HCT116 (cell line): ENCODE results near the gene SEMA3F. TPM values are rescaled to one million over a fixed set of nuclear protein-coding genes. Genes with fewer than 3 reads are reported as not detected.

ENCODE experiments used
- ATAC-seq: fragments of 200-7000 bp; cut with Tn5 transposase; 2 replicates; pipeline ENCODE4 v1.9.1; 2020; ENCODE audit warnings: mild to moderate bottlenecking, moderate library complexity
- BruUV-seq: library from RNA; stranded (reverse); fragments of 400-500 nt; replicated peaks from 2 replicates; lab custom pipeline; 2021; lab: Mats Ljungman, UMichigan
- CTCF ChIA-PET: fragments of 300-600 bp; sonication (Branson Sonifier 250); formaldehyde crosslinking; loops from one replicate; lab custom pipeline; 2021; ENCODE audit warnings: antibody characterized with exemption; lab: Charles Lee
- POLR2A ChIA-PET: fragments of 300-600, 350-600 bp; sonication (Branson Sonifier 250); formaldehyde crosslinking; loops from one replicate; lab custom pipeline; 2021; ENCODE audit warnings: antibody characterized with exemption; lab: Charles Lee
- RAD21 ChIA-PET, 2 experiments: fragments of 300-600 bp; sonication (Branson Sonifier 250); formaldehyde crosslinking; loops; one replicate each; lab custom pipeline; 2023; ENCODE audit warnings: low total read pairs in 2 of 2; ENCODE audit not compliant: uncharacterized antibody in 2 of 2, unreplicated experiment in 2 of 2, low non-redundant PET in 1 of 2; lab: Charles Lee
- DNase-seq: peaks from one replicate; pipeline ENCODE4 v3.0.0-alpha.2; 2010; ENCODE audit warnings: low read depth, low spot score
- H2AFZ ChIP-seq: fragments of 200-600 bp; shearing (Covaris generic), sonication (generic); 2 replicates; pipeline ENCODE4 v1.6.1; 2017; ENCODE audit warnings: low read depth, mixed run types, mixed read lengths, antibody characterized with exemption, low read length; ENCODE audit not compliant: poor library complexity, severe bottlenecking
- H3K27ac ChIP-seq: 2 replicates; pipeline ENCODE4 v1.5.1; 2012; ENCODE audit warnings: low read depth, low read length
- H3K27me3 ChIP-seq: fragments of 200-600 bp; sonication (generic); 2 replicates; pipeline ENCODE4 v1.6.1; 2016; ENCODE audit warnings: mixed run types, low read length, mixed read lengths; ENCODE audit not compliant: insufficient read depth
- H3K36me3 ChIP-seq, 2 experiments: fragments of 200-500 bp in 1 of 2; fragments of 200-600 bp in 1 of 2; sonication (Bioruptor generic) in 1 of 2; sonication (generic) in 1 of 2; 2 replicates each; pipeline versions ENCODE4 v1.5.1 to v1.6.1; 2014 to 2016; ENCODE audit warnings: low read length in 2 of 2, inconsistent platforms in 1 of 2, mixed read lengths in 1 of 2, mixed run types in 1 of 2; ENCODE audit not compliant: insufficient read depth in 2 of 2, control insufficient read depth in 1 of 2
- H3K4me1 ChIP-seq, 2 experiments: fragments of 200-600 bp in 1 of 2; sonication (generic) in 1 of 2; 2 replicates each; pipeline versions ENCODE4 v1.5.1 to v1.6.1; 2012 to 2017; ENCODE audit warnings: low read length in 2 of 2, inconsistent platforms in 1 of 2, mild to moderate bottlenecking in 1 of 2, mixed read lengths in 1 of 2, mixed run types in 1 of 2, moderate library complexity in 1 of 2; ENCODE audit not compliant: insufficient read depth in 2 of 2, control insufficient read depth in 1 of 2
- H3K4me2 ChIP-seq: fragments of 200-600 bp; sonication (generic); 2 replicates; pipeline ENCODE4 v1.6.1; 2017; ENCODE audit warnings: mixed run types, low read length, mixed read lengths
- H3K4me3 ChIP-seq, 2 experiments: fragments of 200-600 bp in 1 of 2; sonication (generic) in 1 of 2; replicated peaks in 1 of 2; 2 replicates each; pipeline ENCODE4 v1.5.1; 2011 to 2016; ENCODE audit warnings: low read length in 2 of 2, control low read depth in 1 of 2, low read depth in 1 of 2, mild to moderate bottlenecking in 1 of 2, mixed read lengths in 1 of 2, mixed run types in 1 of 2
- H3K79me2 ChIP-seq: fragments of 200-600 bp; sonication (generic); 2 replicates; pipeline ENCODE4 v1.6.1; 2017; ENCODE audit warnings: mild to moderate bottlenecking, mixed run types, low read length, moderate library complexity, mixed read lengths; ENCODE audit not compliant: insufficient read depth
- H3K9ac ChIP-seq: fragments of 200-600 bp; sonication (generic); 2 replicates; pipeline ENCODE4 v1.6.1; 2016; ENCODE audit warnings: low read length, mixed read lengths
- H3K9me2 ChIP-seq: fragments of 200-600 bp; sonication (generic), shearing (Covaris generic); 2 replicates; pipeline ENCODE4 v1.6.1; 2017; ENCODE audit warnings: mixed run types, mild to moderate bottlenecking, moderate library complexity; ENCODE audit not compliant: insufficient read depth
- H3K9me3 ChIP-seq, 2 experiments: fragments of 200-500 bp in 1 of 2; fragments of 200-600 bp in 1 of 2; sonication (Bioruptor generic) in 1 of 2; sonication (generic) in 1 of 2; 2 replicates each; pipeline ENCODE4 v1.6.1; 2014 to 2017; ENCODE audit warnings: low read length in 2 of 2, mixed read lengths in 2 of 2, inconsistent platforms in 1 of 2, low read depth in 1 of 2, mild to moderate bottlenecking in 1 of 2, mixed run types in 1 of 2, moderate library complexity in 1 of 2; ENCODE audit not compliant: control insufficient read depth in 1 of 2, insufficient read depth in 1 of 2
- H4K20me1 ChIP-seq: fragments of 200-600 bp; sonication (generic), shearing (Covaris generic); 2 replicates; pipeline ENCODE4 v1.6.1; 2017; ENCODE audit warnings: mixed run types, mild to moderate bottlenecking, moderate library complexity; ENCODE audit not compliant: insufficient read depth
- ATF3 ChIP-seq: IDR thresholded peaks from 2 replicates; pipeline ENCODE4 v1.6.1; 2012
- CBX3 ChIP-seq: IDR thresholded peaks from 2 replicates; pipeline ENCODE4 v1.6.1; 2012; ENCODE audit warnings: low read depth
- CEBPB ChIP-seq: IDR thresholded peaks from 2 replicates; pipeline ENCODE4 v1.6.1; 2012; ENCODE audit warnings: low read depth
- EGR1 ChIP-seq: IDR thresholded peaks from 2 replicates; pipeline ENCODE4 v1.6.1; 2012; ENCODE audit warnings: low read depth
- ELF1 ChIP-seq: IDR thresholded peaks from 2 replicates; pipeline ENCODE4 v1.6.1; 2012; ENCODE audit warnings: low read depth, borderline replicate concordance
- EZH2 ChIP-seq: fragments of 200-600 bp; sonication (generic); IDR thresholded peaks from 2 replicates; pipeline ENCODE4 v1.6.1; 2017; ENCODE audit warnings: antibody characterized with exemption, mixed run types
- EZH2phosphoT487 ChIP-seq: fragments of 200-600 bp; IDR thresholded peaks from 2 replicates; pipeline ENCODE4 v1.6.1; 2018; ENCODE audit warnings: antibody characterized with exemption, borderline replicate concordance
- FOSL1 ChIP-seq: IDR thresholded peaks from 2 replicates; pipeline ENCODE4 v1.6.1; 2012; ENCODE audit warnings: low read depth
- JUND ChIP-seq: IDR thresholded peaks from 2 replicates; pipeline ENCODE4 v1.6.1; 2012
- REST ChIP-seq: IDR thresholded peaks from 2 replicates; pipeline ENCODE4 v1.6.1; 2012; ENCODE audit warnings: low read depth
- SIN3A ChIP-seq: IDR thresholded peaks from 2 replicates; pipeline ENCODE4 v1.6.1; 2012; ENCODE audit warnings: low read depth
- SP1 ChIP-seq: IDR thresholded peaks from 2 replicates; pipeline ENCODE4 v1.6.1; 2012; ENCODE audit warnings: low read depth
- TCF7L2 ChIP-seq: IDR thresholded peaks from 2 replicates; pipeline ENCODE4 v1.7.0; 2011; ENCODE audit warnings: borderline replicate concordance, inconsistent platforms; ENCODE audit not compliant: insufficient read depth, insufficient read length; ENCODE audit errors: extremely low read depth
- YY1 ChIP-seq: IDR thresholded peaks from 2 replicates; pipeline ENCODE4 v1.6.1; 2011; ENCODE audit warnings: low read length, low read depth, moderate library complexity, mild to moderate bottlenecking; ENCODE audit not compliant: insufficient replicate concordance; ENCODE audit errors: extremely low read depth
- ZBTB33 ChIP-seq: IDR thresholded peaks from 2 replicates; pipeline ENCODE4 v1.6.1; 2011; ENCODE audit warnings: mild to moderate bottlenecking, low read length, moderate library complexity; ENCODE audit not compliant: insufficient replicate concordance; ENCODE audit errors: extremely low read depth
- ZNF274 ChIP-seq: fragments of 200-500 bp; sonication (Bioruptor generic); IDR thresholded peaks from 2 replicates; pipeline ENCODE4 v1.6.1; 2014; ENCODE audit warnings: mild to moderate bottlenecking, low read depth, low read length, inconsistent platforms
- intact Hi-C: fragments of 100-400 bp; cut with micrococcal nuclease; formaldehyde crosslinking; loops from 2 replicates; pipeline ENCODE4 v1.10.0; 2022
- total RNA-seq: library from RNA; stranded (reverse); gene quantifications from one replicate; pipeline ENCODE4 v1.2.1, GENCODE V29; 2021; ENCODE audit not compliant: unreplicated experiment

Gene SEMA3F
- total RNA-seq, 1 experiment from 2014 or later: 15.7 TPM

- POLR2A ChIA-PET: no interaction called here
- no peak overlapping the region for H3K27ac ChIP-seq
These were observed 28.6 kb downstream of the SEMA3F start for GRCh38 chr3:50183755-50184154.

More at GRCh38 chr3:50183755-50184154, 28.6 kb downstream of the SEMA3F start:
- no peaks in the 10 kb centered on the region for H3K27me3 ChIP-seq
- H4K20me1 ChIP-seq: no peaks in the 10 kb centered on the region
- intact Hi-C loops: no loop called here
- H3K9me3 ChIP-seq: no peaks in the 10 kb centered on the region
- no peaks in the 10 kb centered on the region for H3K79me2 ChIP-seq
- no peak for ATAC-seq
- H3K4me1 ChIP-seq: peaks cover under 1 to 6% of the 10 kb centered on the region in 2 experiments; a peak in 2 of 4 replicates
- H2AFZ ChIP-seq: no peak overlapping the region
- no peak for TF ChIP-seq ZBTB33
- no peak for TF ChIP-seq ZNF274
- no peak for TF ChIP-seq FOSL1
- TF ChIP-seq ELF1: no peak
- TF ChIP-seq SIN3A: no peak
- TF ChIP-seq SP1: no peak
- TF ChIP-seq JUND: no peak
- TF ChIP-seq CBX3: no peak
- TF ChIP-seq YY1: no peak
- TF ChIP-seq ATF3: no peak
- no peak for TF ChIP-seq EZH2
- TF ChIP-seq EZH2phosphoT487: no peak
- no peak for TF ChIP-seq TCF7L2
- TF ChIP-seq CEBPB: no peak
- no peak for TF ChIP-seq REST
- TF ChIP-seq EGR1: no peak
- H3K36me3 ChIP-seq: no peaks in the 10 kb centered on the region; a peak in 1 of 4 replicates
- H3K4me3 ChIP-seq: no peak overlapping the region
- H3K9ac ChIP-seq: no peak overlapping the region
- CTCF ChIA-PET: no interaction called here
- RAD21 ChIA-PET: no interaction called here
- no peak for DNase-seq
- BruUV-seq: no TSS peak
- no peak overlapping the region for H3K4me2 ChIP-seq
- H3K9me2 ChIP-seq: no peaks in the 10 kb centered on the region
